GM12801 (cell line): Measurements from ENCODE around the gene SHISA6.

Experiments used
- TF ChIP-seq, protein P1 (sequence below): IDR thresholded peaks from one replicate; pipeline ENCODE4 v1.5.1; 2011; ENCODE audit warnings: control low read depth; ENCODE audit not compliant: insufficient read length; ENCODE audit errors: extremely low read depth

Gene SHISA6

DNA sequence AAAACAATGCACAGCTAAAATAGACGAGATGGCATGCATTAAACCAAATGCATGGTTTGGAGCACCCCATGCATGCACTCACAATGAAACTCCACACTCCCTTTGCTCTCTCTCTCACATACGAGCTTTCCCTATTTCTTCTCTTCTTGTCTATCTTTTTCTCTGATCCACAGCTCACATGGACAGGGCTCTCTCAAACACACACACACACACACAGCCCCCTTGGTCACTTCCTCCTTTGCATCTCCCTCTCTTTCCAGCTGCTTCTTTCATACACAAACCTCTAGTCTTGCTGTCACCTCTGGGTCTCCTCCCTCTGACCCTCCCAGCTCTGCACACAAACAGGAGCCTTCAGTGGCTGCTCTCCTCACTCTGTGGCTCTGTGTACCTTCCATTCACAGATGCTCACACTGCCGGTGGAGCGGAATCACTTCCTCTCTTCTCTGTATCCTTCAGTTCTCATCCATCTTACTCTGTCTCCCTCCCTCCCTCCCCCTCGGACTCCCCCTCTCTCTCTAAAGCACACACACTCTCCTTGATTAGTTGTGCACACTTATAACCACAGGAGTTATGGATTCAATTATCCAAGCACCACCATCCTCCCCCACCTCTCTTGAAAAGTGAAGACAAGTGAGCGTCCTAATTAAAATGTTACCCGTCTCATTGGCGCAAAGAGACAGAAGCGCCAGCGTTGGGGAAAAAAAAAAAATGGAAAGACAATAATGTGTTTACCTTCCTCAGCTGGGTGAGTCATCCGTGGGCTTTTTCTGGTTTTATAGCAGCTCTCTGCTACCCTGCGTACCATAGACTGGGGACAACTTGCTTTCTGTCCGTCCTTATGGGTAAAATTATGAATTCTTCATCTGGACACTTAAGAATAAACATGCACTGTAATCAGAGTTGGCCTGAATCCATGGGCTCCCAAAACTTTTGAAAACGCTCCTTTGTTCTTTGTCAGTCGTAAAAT lies 90.8 kb downstream of the SHISA6 start:
- TF ChIP-seq, protein P1, sequence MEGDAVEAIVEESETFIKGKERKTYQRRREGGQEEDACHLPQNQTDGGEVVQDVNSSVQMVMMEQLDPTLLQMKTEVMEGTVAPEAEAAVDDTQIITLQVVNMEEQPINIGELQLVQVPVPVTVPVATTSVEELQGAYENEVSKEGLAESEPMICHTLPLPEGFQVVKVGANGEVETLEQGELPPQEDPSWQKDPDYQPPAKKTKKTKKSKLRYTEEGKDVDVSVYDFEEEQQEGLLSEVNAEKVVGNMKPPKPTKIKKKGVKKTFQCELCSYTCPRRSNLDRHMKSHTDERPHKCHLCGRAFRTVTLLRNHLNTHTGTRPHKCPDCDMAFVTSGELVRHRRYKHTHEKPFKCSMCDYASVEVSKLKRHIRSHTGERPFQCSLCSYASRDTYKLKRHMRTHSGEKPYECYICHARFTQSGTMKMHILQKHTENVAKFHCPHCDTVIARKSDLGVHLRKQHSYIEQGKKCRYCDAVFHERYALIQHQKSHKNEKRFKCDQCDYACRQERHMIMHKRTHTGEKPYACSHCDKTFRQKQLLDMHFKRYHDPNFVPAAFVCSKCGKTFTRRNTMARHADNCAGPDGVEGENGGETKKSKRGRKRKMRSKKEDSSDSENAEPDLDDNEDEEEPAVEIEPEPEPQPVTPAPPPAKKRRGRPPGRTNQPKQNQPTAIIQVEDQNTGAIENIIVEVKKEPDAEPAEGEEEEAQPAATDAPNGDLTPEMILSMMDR: no peak

DNA sequence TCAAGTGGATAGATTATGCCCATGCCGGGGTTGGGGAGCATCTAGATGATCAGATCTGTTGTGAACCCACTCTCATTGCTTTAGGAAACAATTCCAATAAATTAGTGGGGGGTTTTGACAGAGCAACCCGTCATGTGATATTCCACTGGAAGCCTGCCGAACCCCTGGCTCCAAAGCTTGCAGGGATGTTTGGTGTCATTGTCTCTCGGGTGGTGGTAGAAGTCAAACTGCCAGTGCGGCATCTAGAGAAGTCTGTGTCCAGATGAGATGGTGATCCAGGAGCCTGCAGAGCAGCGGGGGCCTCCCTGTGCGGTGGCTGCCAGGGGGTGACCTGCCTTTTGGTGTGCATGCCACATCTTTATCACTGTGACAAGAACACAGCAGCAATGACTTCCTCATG lies 91.7 kb downstream of the SHISA6 start:
- TF ChIP-seq, protein P1: no peak

DNA sequence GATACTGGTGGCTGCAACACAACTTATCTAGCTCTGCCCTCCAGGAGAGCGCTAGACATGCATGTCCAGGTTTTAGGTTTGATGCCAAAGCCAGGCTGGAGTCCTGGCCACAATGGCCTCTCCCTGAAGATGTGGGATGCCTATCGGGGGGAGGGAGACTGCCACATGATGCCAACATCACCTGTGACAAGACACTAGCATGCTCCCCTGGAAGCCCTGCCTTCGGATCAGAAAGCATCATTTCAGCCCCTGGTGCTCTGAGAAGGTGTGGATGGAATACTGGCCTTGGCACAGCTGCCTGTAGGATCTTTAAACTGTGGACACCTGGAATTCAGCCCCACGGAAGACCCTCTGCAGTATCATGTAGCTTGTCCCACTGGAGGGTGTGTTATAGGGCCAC lies 93.5 kb downstream of the SHISA6 start:
- TF ChIP-seq, protein P1: no peak

DNA sequence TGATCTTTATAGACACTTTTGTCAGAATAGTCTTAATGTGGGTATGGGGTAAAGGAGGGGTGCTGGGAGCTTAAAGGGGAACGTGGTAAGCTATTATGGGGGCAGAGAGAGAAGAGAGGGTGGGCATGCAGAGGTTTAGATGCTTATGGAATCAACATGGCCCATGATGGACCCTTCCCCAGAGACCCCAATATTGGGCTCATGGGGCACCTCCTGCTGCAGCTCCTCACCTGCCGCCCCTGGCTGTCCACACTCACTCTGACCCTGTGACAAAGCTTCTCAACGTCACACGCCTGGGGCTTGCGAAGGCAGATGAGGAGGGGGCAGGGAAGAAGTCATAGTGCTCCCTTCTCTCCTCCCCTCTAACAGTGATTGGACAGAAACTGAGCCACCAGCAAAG lies 95.3 kb downstream of the SHISA6 start:
- TF ChIP-seq, protein P1: no peak

DNA sequence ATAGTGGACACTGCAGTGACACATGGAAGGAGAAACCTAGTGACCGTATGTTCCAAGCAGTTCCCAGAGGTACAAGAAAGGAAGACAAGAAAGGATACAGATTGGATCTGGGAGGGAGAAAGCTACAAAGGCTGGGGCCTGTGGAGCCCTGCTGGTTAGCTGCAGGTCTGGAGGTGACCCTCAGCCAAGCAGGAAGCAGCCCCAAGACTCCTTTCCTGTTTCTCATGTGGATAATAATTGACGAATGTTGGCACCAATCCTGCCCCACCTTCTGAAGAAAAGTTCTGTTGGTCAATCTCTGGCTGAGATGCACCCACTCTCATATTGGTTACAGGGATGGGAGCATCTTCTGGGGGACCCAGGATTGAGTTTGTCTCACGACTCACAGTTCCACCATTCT lies 99.8 kb downstream of the SHISA6 start:
- TF ChIP-seq, protein P1: no peak

DNA sequence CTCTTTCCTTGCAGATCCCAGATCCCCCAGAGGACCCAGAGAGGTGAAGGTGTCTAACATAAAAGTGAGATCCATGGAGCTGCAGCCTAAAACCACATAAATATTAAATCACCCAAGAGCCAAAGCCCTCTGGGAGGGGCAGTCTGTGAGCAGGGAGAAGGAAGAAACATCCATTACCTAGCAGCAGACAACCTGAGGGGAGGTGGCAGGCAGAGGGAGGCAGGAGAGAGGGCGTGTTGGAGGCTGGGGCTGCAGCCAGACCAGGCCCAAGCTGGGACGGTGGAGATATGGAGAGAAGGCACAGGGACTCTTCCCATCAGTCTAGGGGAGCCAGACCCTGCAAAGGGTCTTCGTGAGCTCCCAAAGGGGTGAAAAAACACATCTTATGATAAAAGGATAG lies 101.1 kb downstream of the SHISA6 start:
- TF ChIP-seq, protein P1: no peak

DNA sequence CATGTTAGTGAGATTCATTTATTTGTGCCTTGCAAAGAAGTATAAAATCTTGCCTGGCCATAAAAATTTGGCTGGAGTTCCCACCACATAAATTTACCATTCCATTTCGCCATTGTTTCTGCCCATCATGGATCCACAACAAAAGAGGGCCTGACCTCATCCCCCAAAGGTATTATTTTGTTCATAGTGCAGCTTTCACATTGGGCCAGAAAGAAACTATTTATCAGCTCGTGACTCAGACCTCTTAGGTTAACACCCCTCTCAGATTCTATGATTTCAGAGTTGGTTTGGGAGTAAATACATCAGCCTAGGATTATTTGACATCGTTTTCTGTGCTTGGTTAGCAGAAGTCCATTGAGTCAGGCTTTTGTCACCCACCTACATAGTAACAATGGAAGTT lies 108.1 kb downstream of the SHISA6 start:
- TF ChIP-seq, protein P1: no peak
